Panc1 (cell line): ENCODE measurements around the gene ABCC4. TPM values are rescaled to one million over a fixed set of nuclear protein-coding genes. Genes with fewer than 3 reads are reported as not detected.

ENCODE experiments used
- ATAC-seq: fragments of 200-7000 bp; cut with Tn5 transposase; 2 replicates; pipeline ENCODE4 v1.9.1; 2020; ENCODE audit warnings: mild to moderate bottlenecking, moderate library complexity
- BruUV-seq: library from RNA; stranded (reverse); fragments of 400-500 nt; replicated peaks from 2 replicates; lab custom pipeline; 2021; lab: Mats Ljungman, UMichigan
- CTCF ChIA-PET: fragments of 300-600 bp; sonication (Branson Sonifier 250); formaldehyde crosslinking; loops from one replicate; lab custom pipeline; 2022; ENCODE audit warnings: antibody characterized with exemption; lab: Charles Lee
- POLR2A ChIA-PET: fragments of 300-600 bp; sonication (Branson Sonifier 250); formaldehyde crosslinking; loops from one replicate; lab custom pipeline; 2022; ENCODE audit warnings: antibody characterized with exemption; lab: Charles Lee
- DNase-seq: peaks from one replicate; pipeline ENCODE4 v3.0.0-alpha.2; 2010; ENCODE audit warnings: low read depth, low spot score
- H3K27ac ChIP-seq: 2 replicates; pipeline ENCODE4 v1.5.1; 2011; ENCODE audit warnings: mild to moderate bottlenecking, low read length, inconsistent platforms
- H3K27me3 ChIP-seq: fragments of 200-500 bp; sonication (Bioruptor generic); 2 replicates; pipeline ENCODE4 v1.6.0; 2014; ENCODE audit warnings: low read length, inconsistent platforms; ENCODE audit not compliant: control insufficient read depth, insufficient read depth
- H3K36me3 ChIP-seq: fragments of 200-500 bp; sonication (Bioruptor generic); 2 replicates; pipeline ENCODE4 v1.5.1; 2014; ENCODE audit warnings: inconsistent platforms, mild to moderate bottlenecking, low read length, moderate library complexity; ENCODE audit not compliant: control insufficient read depth, insufficient read depth
- H3K4me1 ChIP-seq: 2 replicates; pipeline ENCODE4 v1.5.1; 2011; ENCODE audit warnings: inconsistent platforms, mild to moderate bottlenecking, low read length, moderate library complexity; ENCODE audit not compliant: control insufficient read depth, insufficient read depth
- H3K4me3 ChIP-seq, 2 experiments: 2 replicates each; pipeline ENCODE4 v1.5.1; 2011 to 2012; ENCODE audit warnings: low read depth in 2 of 2, low read length in 2 of 2, mild to moderate bottlenecking in 2 of 2, inconsistent platforms in 1 of 2, moderate library complexity in 1 of 2
- H3K9me3 ChIP-seq: fragments of 200-500 bp; sonication (Bioruptor generic); 2 replicates; pipeline ENCODE4 v1.5.1; 2014; ENCODE audit warnings: low read depth, mild to moderate bottlenecking, inconsistent platforms, low read length, moderate library complexity; ENCODE audit not compliant: control insufficient read depth, insufficient read depth
- POLR2AphosphoS5 ChIP-seq: IDR thresholded peaks from 2 replicates; pipeline ENCODE4 v1.6.1; 2012; ENCODE audit warnings: mild to moderate bottlenecking, low read depth, low read length, moderate library complexity
- SIN3A ChIP-seq: IDR thresholded peaks from 2 replicates; pipeline ENCODE4 v1.6.1; 2012; ENCODE audit warnings: low read depth, mild to moderate bottlenecking, low read length, moderate library complexity, borderline replicate concordance; ENCODE audit not compliant: insufficient read depth
- TCF7L2 ChIP-seq: IDR thresholded peaks from 2 replicates; pipeline ENCODE4 v1.6.1; 2011; ENCODE audit warnings: mild to moderate bottlenecking, low read depth, low read length, inconsistent platforms
- in situ Hi-C: cut with HindIII; loops from 2 replicates; pipeline ENCODE4 v1.10.0; 2016; ENCODE audit warnings: low sequenced_read_pairs, low pct_unique_long_range_greater_than_20kb
- intact Hi-C: fragments of 100-400 bp; cut with micrococcal nuclease; formaldehyde crosslinking; loops from one replicate; pipeline ENCODE4 v1.10.0; 2022; ENCODE audit not compliant: unreplicated experiment
- total RNA-seq: library from RNA; stranded (reverse); gene quantifications from one replicate; pipeline ENCODE4 v1.2.1, GENCODE V29; 2021; ENCODE audit not compliant: unreplicated experiment
- TF ChIP-seq, protein P1 (sequence below): fragments of 450-650 bp; IDR thresholded peaks from 2 replicates; pipeline ENCODE4 v1.5.1; 2017; ENCODE audit warnings: mild to moderate bottlenecking
- TF ChIP-seq, protein P2 (sequence below), 2 experiments: IDR thresholded peaks; 2 replicates each; pipeline ENCODE4 v1.6.1; 2011 to 2012; ENCODE audit warnings: low read depth in 2 of 2, control low read depth in 1 of 2, low read length in 1 of 2, mild to moderate bottlenecking in 1 of 2, moderate library complexity in 1 of 2; ENCODE audit not compliant: insufficient read depth in 1 of 2

The ABCC4 gene
- total RNA-seq, 1 experiment from 2014 or later, result 69.3 TPM

DNA sequence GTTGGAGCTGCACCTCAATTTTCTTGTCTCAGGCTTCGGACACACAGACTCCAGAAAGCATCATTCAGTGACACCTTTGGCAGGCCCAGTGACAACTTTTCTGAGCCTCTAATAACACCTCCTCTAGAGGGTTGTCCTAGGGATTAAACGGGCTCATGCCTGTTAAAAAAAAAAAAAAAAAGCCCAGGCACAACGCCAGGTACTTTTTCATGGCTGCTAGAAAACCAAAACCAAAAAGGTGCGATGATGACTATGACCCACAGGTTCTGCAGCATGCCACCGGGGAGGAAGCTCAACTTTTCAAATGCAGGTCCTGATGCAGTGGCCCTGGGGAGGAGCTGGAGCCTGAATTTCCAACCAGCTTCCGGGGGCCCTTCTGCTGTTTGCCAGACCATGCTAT is 184.2 kb downstream of the ABCC4 start:
- Histone ChIP-seq H3K27me3 (no peaks in the 10 kb centered on the region), H3K4me1 (peaks cover 16% of the 10 kb centered on the region), H3K36me3 (no peaks in the 10 kb centered on the region), H3K9me3 (no peaks in the 10 kb centered on the region), H3K27ac (peak overlapping the region; percentile 68), H3K4me3 (no peak overlapping the region)
- CTCF ChIA-PET, result interaction anchor here (0.7 kb wide), 1 partner anchor 420 kb away, joined by 9 read pairs; no protein-coding TSS in a partner anchor
- DNase-seq (no peak), ATAC-seq (peak; percentile 30; the same call in 1 of the 2 replicates)
- in situ Hi-C loops, result no loop called here
- POLR2A ChIA-PET, result no interaction called here
- TF ChIP-seq, protein P1, sequence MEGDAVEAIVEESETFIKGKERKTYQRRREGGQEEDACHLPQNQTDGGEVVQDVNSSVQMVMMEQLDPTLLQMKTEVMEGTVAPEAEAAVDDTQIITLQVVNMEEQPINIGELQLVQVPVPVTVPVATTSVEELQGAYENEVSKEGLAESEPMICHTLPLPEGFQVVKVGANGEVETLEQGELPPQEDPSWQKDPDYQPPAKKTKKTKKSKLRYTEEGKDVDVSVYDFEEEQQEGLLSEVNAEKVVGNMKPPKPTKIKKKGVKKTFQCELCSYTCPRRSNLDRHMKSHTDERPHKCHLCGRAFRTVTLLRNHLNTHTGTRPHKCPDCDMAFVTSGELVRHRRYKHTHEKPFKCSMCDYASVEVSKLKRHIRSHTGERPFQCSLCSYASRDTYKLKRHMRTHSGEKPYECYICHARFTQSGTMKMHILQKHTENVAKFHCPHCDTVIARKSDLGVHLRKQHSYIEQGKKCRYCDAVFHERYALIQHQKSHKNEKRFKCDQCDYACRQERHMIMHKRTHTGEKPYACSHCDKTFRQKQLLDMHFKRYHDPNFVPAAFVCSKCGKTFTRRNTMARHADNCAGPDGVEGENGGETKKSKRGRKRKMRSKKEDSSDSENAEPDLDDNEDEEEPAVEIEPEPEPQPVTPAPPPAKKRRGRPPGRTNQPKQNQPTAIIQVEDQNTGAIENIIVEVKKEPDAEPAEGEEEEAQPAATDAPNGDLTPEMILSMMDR, result no peak
- TF ChIP-seq TCF7L2, result no peak
- TF ChIP-seq, protein P2, sequence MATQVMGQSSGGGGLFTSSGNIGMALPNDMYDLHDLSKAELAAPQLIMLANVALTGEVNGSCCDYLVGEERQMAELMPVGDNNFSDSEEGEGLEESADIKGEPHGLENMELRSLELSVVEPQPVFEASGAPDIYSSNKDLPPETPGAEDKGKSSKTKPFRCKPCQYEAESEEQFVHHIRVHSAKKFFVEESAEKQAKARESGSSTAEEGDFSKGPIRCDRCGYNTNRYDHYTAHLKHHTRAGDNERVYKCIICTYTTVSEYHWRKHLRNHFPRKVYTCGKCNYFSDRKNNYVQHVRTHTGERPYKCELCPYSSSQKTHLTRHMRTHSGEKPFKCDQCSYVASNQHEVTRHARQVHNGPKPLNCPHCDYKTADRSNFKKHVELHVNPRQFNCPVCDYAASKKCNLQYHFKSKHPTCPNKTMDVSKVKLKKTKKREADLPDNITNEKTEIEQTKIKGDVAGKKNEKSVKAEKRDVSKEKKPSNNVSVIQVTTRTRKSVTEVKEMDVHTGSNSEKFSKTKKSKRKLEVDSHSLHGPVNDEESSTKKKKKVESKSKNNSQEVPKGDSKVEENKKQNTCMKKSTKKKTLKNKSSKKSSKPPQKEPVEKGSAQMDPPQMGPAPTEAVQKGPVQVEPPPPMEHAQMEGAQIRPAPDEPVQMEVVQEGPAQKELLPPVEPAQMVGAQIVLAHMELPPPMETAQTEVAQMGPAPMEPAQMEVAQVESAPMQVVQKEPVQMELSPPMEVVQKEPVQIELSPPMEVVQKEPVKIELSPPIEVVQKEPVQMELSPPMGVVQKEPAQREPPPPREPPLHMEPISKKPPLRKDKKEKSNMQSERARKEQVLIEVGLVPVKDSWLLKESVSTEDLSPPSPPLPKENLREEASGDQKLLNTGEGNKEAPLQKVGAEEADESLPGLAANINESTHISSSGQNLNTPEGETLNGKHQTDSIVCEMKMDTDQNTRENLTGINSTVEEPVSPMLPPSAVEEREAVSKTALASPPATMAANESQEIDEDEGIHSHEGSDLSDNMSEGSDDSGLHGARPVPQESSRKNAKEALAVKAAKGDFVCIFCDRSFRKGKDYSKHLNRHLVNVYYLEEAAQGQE (IDR thresholded peaks at IDR 0.05; ENCODE audit: insufficient read depth in 1 of 2, low read depth in 2 of 2, low read length in 1 of 2), result no peak
- intact Hi-C loops, result no loop called here
- no TSS peak for BruUV-seq

DNA sequence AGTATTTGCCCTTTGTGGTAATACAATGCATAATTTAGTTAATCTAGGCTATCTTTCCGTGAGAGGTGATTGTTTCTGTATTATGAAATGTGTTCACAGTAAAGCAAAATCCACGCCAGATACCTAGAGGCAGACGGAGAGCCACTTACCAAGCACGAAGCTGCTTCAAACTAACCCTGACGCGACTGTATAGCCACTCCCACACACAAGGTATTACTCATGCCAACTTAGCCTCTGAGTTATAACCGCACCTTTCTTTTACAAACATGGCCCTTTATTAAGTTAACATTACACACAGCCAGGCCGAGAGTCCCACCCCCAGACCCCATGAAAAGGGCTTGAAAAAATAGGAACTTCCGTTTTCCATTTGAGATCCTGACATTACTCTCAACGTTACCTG is 185.7 kb downstream of the ABCC4 start:
- ChIA-PET POLR2A (interaction anchor here (0.6 kb wide), 1 partner anchor 561 kb away, joined by 3 read pairs; no protein-coding TSS in a partner anchor), CTCF (interaction anchor here (0.5 kb wide), 1 partner anchor 565 kb away, joined by 3 read pairs; no protein-coding TSS in a partner anchor)
- Histone ChIP-seq H3K9me3 (no peaks in the 10 kb centered on the region), H3K4me3 (no peak overlapping the region), H3K27me3 (no peaks in the 10 kb centered on the region), H3K4me1 (peaks cover 16% of the 10 kb centered on the region), H3K27ac (peak overlapping the region; percentile 68), H3K36me3 (no peaks in the 10 kb centered on the region)
- in situ Hi-C loops, result no loop called here
- intact Hi-C loops, result no loop called here
- ATAC-seq (peak; percentile 62; the same call in 1 of the 2 replicates), DNase-seq (no peak)
- BruUV-seq, result no TSS peak
- TF ChIP-seq TCF7L2, result no peak
- TF ChIP-seq SIN3A, result no peak
- TF ChIP-seq, protein P1, result no peak
- TF ChIP-seq, protein P2 (IDR thresholded peaks at IDR 0.05; ENCODE audit: insufficient read depth in 1 of 2, low read depth in 2 of 2, low read length in 1 of 2), result no peak
- TF ChIP-seq POLR2AphosphoS5, result no peak
